HCT116 (cell line): ENCODE measurements around the gene SGMS1.

Experiments used
- CBX3 ChIP-seq: IDR thresholded peaks from 2 replicates; pipeline ENCODE4 v1.6.1; 2012; ENCODE audit warnings: low read depth
- ELF1 ChIP-seq: IDR thresholded peaks from 2 replicates; pipeline ENCODE4 v1.6.1; 2012; ENCODE audit warnings: low read depth, borderline replicate concordance
- EZH2 ChIP-seq: fragments of 200-600 bp; sonication (generic); IDR thresholded peaks from 2 replicates; pipeline ENCODE4 v1.6.1; 2017; ENCODE audit warnings: antibody characterized with exemption, mixed run types
- EZH2phosphoT487 ChIP-seq: fragments of 200-600 bp; IDR thresholded peaks from 2 replicates; pipeline ENCODE4 v1.6.1; 2018; ENCODE audit warnings: antibody characterized with exemption, borderline replicate concordance
- MAX ChIP-seq: IDR thresholded peaks from 2 replicates; pipeline ENCODE4 v1.6.1; 2012
- POLR2A ChIP-seq: IDR thresholded peaks from 2 replicates; pipeline ENCODE4 v1.7.0; 2011; ENCODE audit warnings: borderline replicate concordance; ENCODE audit not compliant: insufficient read depth, insufficient read length; ENCODE audit errors: extremely low read depth
- POLR2AphosphoS5 ChIP-seq: IDR thresholded peaks from 2 replicates; pipeline ENCODE4 v1.6.1; 2011; ENCODE audit warnings: mild to moderate bottlenecking, low read depth, low read length, moderate library complexity
- YY1 ChIP-seq: IDR thresholded peaks from 2 replicates; pipeline ENCODE4 v1.6.1; 2011; ENCODE audit warnings: low read length, low read depth, moderate library complexity, mild to moderate bottlenecking; ENCODE audit not compliant: insufficient replicate concordance; ENCODE audit errors: extremely low read depth

GRCh38 chr10:50554995-50555568, 68.7 kb downstream of the SGMS1 start:
- TF ChIP-seq EZH2 (no peak), POLR2AphosphoS5 (no peak), ELF1 (no peak), EZH2phosphoT487 (no peak), POLR2A (no peak), YY1 (no peak), CBX3 (no peak), MAX (no peak)
